AG04449 (cell line): ENCODE results near the gene B3GNT5.

Source experiments
- CTCF ChIA-PET: fragments of 350-600 bp; formaldehyde crosslinking; extraction: SDS; loops from one replicate; lab custom pipeline; 2021; ENCODE audit warnings: antibody characterized with exemption; lab: Yijun Ruan, JAX
- POLR2A ChIA-PET: fragments of 400-600, 350-600 bp; formaldehyde crosslinking; extraction: SDS; loops from one replicate; lab custom pipeline; 2020; ENCODE audit warnings: antibody characterized with exemption, inconsistent platforms; lab: Yijun Ruan, JAX
- DNase-seq: peaks from one replicate; pipeline ENCODE4 v3.0.0-alpha.2; 2010; ENCODE audit warnings: low read depth, low spot score
- H3K4me3 ChIP-seq: 2 replicates; pipeline ENCODE4 v1.5.1; 2011; ENCODE audit warnings: low read depth, mild to moderate bottlenecking, control low read depth, low read length
- CTCF ChIP-seq: IDR thresholded peaks from one replicate; pipeline ENCODE4 v1.5.1; 2011; ENCODE audit warnings: mild to moderate bottlenecking, moderate library complexity, low read length, control low read depth, inconsistent platforms; ENCODE audit not compliant: insufficient read depth; ENCODE audit errors: missing control alignments

Gene B3GNT5

GRCh38 chr3:183211352-183211751, 41.7 kb upstream of the B3GNT5 start:
- no peak overlapping the region for H3K4me3 ChIP-seq
- ChIA-PET CTCF (no interaction called here), POLR2A (interaction anchor here (0.6 kb wide), 2 partner anchors 167 to 252 kb away, joined by 3 to 4 read pairs; no protein-coding TSS in a partner anchor)
- no peak for TF ChIP-seq CTCF
- DNase-seq, result no peak

GRCh38 chr3:183212096-183212495, 41.0 kb upstream of the B3GNT5 start:
- no peak for DNase-seq
- ChIA-PET CTCF (no interaction called here), POLR2A (no interaction called here)
- TF ChIP-seq CTCF, result no peak
- no peak overlapping the region for H3K4me3 ChIP-seq

- no peak for DNase-seq
- ChIA-PET CTCF (no interaction called here), POLR2A (no interaction called here)
- no peak for TF ChIP-seq CTCF
- no peak overlapping the region for H3K4me3 ChIP-seq
Measured at GRCh38 chr3:183212565-183212964, 40.5 kb upstream of the B3GNT5 start.

GRCh38 chr3:183213415-183214276, 39.4 kb upstream of the B3GNT5 start:
- CTCF ChIA-PET, result no interaction called here
- POLR2A ChIA-PET, result no interaction called here

GRCh38 chr3:183214277-183214612, 38.8 kb upstream of the B3GNT5 start:
- TF ChIP-seq CTCF, result no peak
- no peak overlapping the region for H3K4me3 ChIP-seq
- DNase-seq, result no peak
- CTCF ChIA-PET, result no interaction called here
- POLR2A ChIA-PET, result no interaction called here

More at GRCh38 chr3:183213415-183214276, 39.4 kb upstream of the B3GNT5 start:
- no peak for DNase-seq
- H3K4me3 ChIP-seq, result no peak overlapping the region
- no peak for TF ChIP-seq CTCF

GRCh38 chr3:183215591-183216202, 37.4 kb upstream of the B3GNT5 start:
- POLR2A ChIA-PET, result no interaction called here
- CTCF ChIA-PET, result no interaction called here

More at GRCh38 chr3:183215591-183216202, 37.4 kb upstream of the B3GNT5 start:
- DNase-seq, result no peak
- no peak overlapping the region for H3K4me3 ChIP-seq
- TF ChIP-seq CTCF, result no peak
